ENCODE results near the gene METRNL. TPM values are rescaled to one million over a fixed set of nuclear protein-coding genes. Genes with fewer than 3 reads are reported as not detected.

METRNL gene
- total RNA-seq, 1 donor from 2014 or later: 47.1 TPM

GRCh38 chr17:83098241-83099085 is 19.1 kb downstream of the METRNL start:
- H3K27me3 Mint-ChIP-seq (ENCODE audit: unreplicated experiment): peaks cover 7% of the 10 kb centered on the region
- DNase-seq: peak; percentile 68
- H3K4me1 Mint-ChIP-seq (ENCODE audit: low read depth, unreplicated experiment): peaks cover 2% of the 10 kb centered on the region
- no peak overlapping the region for H3K4me3 Mint-ChIP-seq (ENCODE audit: unreplicated experiment)
- H3K36me3 Mint-ChIP-seq (ENCODE audit: unreplicated experiment): no peaks in the 10 kb centered on the region
- TF ChIP-seq, protein P1, sequence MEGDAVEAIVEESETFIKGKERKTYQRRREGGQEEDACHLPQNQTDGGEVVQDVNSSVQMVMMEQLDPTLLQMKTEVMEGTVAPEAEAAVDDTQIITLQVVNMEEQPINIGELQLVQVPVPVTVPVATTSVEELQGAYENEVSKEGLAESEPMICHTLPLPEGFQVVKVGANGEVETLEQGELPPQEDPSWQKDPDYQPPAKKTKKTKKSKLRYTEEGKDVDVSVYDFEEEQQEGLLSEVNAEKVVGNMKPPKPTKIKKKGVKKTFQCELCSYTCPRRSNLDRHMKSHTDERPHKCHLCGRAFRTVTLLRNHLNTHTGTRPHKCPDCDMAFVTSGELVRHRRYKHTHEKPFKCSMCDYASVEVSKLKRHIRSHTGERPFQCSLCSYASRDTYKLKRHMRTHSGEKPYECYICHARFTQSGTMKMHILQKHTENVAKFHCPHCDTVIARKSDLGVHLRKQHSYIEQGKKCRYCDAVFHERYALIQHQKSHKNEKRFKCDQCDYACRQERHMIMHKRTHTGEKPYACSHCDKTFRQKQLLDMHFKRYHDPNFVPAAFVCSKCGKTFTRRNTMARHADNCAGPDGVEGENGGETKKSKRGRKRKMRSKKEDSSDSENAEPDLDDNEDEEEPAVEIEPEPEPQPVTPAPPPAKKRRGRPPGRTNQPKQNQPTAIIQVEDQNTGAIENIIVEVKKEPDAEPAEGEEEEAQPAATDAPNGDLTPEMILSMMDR (IDR thresholded peaks at IDR 0.05; ENCODE audit: partially characterized antibody, unreplicated experiment): no peak
- H3K27ac Mint-ChIP-seq (ENCODE audit: unreplicated experiment): no peak overlapping the region
- H3K9me3 Mint-ChIP-seq (ENCODE audit: unreplicated experiment): peaks cover 3% of the 10 kb centered on the region

- H3K27ac Mint-ChIP-seq (ENCODE audit: unreplicated experiment): no peak overlapping the region
- DNase-seq: no peak
- no peak overlapping the region for H3K4me3 Mint-ChIP-seq (ENCODE audit: unreplicated experiment)
Observed at GRCh38 chr17:83099086-83099555, 19.7 kb downstream of the METRNL start.

GRCh38 chr17:83099570-83100181 is 20.3 kb downstream of the METRNL start:
- peaks cover 11% of the 10 kb centered on the region for H3K27me3 Mint-ChIP-seq (ENCODE audit: unreplicated experiment)
- peaks cover 5% of the 10 kb centered on the region for H3K9me3 Mint-ChIP-seq (ENCODE audit: unreplicated experiment)
- H3K27ac Mint-ChIP-seq (ENCODE audit: unreplicated experiment): no peak overlapping the region
- H3K4me3 Mint-ChIP-seq (ENCODE audit: unreplicated experiment): no peak overlapping the region
- TF ChIP-seq, protein P1 (IDR thresholded peaks at IDR 0.05; ENCODE audit: partially characterized antibody, unreplicated experiment): no peak
- H3K36me3 Mint-ChIP-seq (ENCODE audit: unreplicated experiment): no peaks in the 10 kb centered on the region
- peaks cover 2% of the 10 kb centered on the region for H3K4me1 Mint-ChIP-seq (ENCODE audit: low read depth, unreplicated experiment)
- DNase-seq: no peak

More at GRCh38 chr17:83099086-83099555, 19.7 kb downstream of the METRNL start:
- peaks cover 7% of the 10 kb centered on the region for H3K27me3 Mint-ChIP-seq (ENCODE audit: unreplicated experiment)
- TF ChIP-seq, protein P1 (IDR thresholded peaks at IDR 0.05; ENCODE audit: partially characterized antibody, unreplicated experiment): no peak
- H3K9me3 Mint-ChIP-seq (ENCODE audit: unreplicated experiment): peaks cover 3% of the 10 kb centered on the region
- H3K4me1 Mint-ChIP-seq (ENCODE audit: low read depth, unreplicated experiment): peaks cover 2% of the 10 kb centered on the region
- no peaks in the 10 kb centered on the region for H3K36me3 Mint-ChIP-seq (ENCODE audit: unreplicated experiment)

GRCh38 chr17:83100220-83100852 is 20.9 kb downstream of the METRNL start:
- DNase-seq: no peak
- H3K27me3 Mint-ChIP-seq (ENCODE audit: unreplicated experiment): peaks cover 9% of the 10 kb centered on the region

More at GRCh38 chr17:83100220-83100852, 20.9 kb downstream of the METRNL start:
- TF ChIP-seq, protein P1 (IDR thresholded peaks at IDR 0.05; ENCODE audit: partially characterized antibody, unreplicated experiment): no peak
- H3K27ac Mint-ChIP-seq (ENCODE audit: unreplicated experiment): no peak overlapping the region
- H3K4me3 Mint-ChIP-seq (ENCODE audit: unreplicated experiment): no peak overlapping the region
- peaks cover 4% of the 10 kb centered on the region for H3K9me3 Mint-ChIP-seq (ENCODE audit: unreplicated experiment)
- H3K36me3 Mint-ChIP-seq (ENCODE audit: unreplicated experiment): no peaks in the 10 kb centered on the region
- H3K4me1 Mint-ChIP-seq (ENCODE audit: low read depth, unreplicated experiment): peaks cover 2% of the 10 kb centered on the region

Measured in glutamatergic neuron (in vitro differentiated cells).